ENCODE results near the gene PCDHGA4. TPM values are rescaled to one million over a fixed set of nuclear protein-coding genes. Genes with fewer than 3 reads are reported as not detected.

PCDHGA4 gene
- total and polyA plus RNA-seq, 2 of the 13 experiments (the other 11 are each of a cell fraction or from before 2014, with no cell fraction given), result 0.49 to 0.58 TPM

DNA sequence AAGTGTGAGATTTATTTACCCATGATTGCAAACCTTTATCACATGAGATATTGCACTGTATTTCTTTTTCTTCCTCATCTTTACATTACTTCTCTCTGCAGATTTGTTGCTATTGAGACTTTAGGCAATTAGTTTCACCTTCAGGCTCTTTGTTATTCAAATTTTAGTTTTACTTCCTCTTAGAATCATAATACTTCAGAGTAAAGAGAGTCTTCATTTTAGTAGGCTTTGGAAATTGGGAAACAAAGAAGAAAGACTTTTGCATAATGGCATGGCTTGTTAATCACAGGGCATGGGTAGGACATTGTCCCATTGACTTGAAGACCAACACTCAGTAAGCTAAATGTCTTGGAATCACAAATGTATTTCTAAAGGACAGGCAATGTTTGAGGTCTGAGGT, 7.9 kb downstream of the PCDHGA4 start:
- intact Hi-C loops (cut with micrococcal nuclease; ENCODE audit: unreplicated experiment) (no loop called here), in situ Hi-C loops (cut with HindIII; ENCODE audit: extremely low pct_ligation_motif_present, low pct_unique_long_range_greater_than_20kb) (no loop called here)
- Histone ChIP-seq H2AFZ (ENCODE audit: low read length) (no peak overlapping the region), H3K9ac (ENCODE audit: insufficient read depth, low read depth, low read length) (no peak overlapping the region), H3K36me3 (replicated peaks in 1 of 2; ENCODE audit: control insufficient read depth in 1 of 2, insufficient read depth in 2 of 2, low read length in 2 of 2) (no peaks in the 10 kb centered on the region), H3K79me2 (ENCODE audit: insufficient read depth, low read length) (no peaks in the 10 kb centered on the region), H3K4me1 (ENCODE audit: insufficient read depth, low read length) (no peaks in the 10 kb centered on the region), H3K4me3 (replicated peaks in 1 of 3; ENCODE audit: insufficient read depth in 1 of 3, low read depth in 2 of 3, low read length in 3 of 3) (no peak overlapping the region), H3K4me2 (ENCODE audit: low read depth, low read length) (no peak overlapping the region), H3K27ac (ENCODE audit: extremely low read length, insufficient read depth, low read length) (no peak overlapping the region), H4K20me1 (ENCODE audit: insufficient read depth, low read length) (no peaks in the 10 kb centered on the region), H3K27me3 (ENCODE audit: control insufficient read depth in 1 of 2, insufficient read depth in 2 of 2, low read length in 2 of 2) (no peaks in the 10 kb centered on the region), H3K9me3 (ENCODE audit: low read length) (peaks cover 54% of the 10 kb centered on the region)
- ChIA-PET CTCF (ENCODE audit: low intra/inter-chr PET ratio, low total read pairs) (no interaction called here), POLR2A (no interaction called here)
- TF ChIP-seq ZNF75D (CRISPR knock-in tag; IDR thresholded peaks at IDR 0.05; ENCODE audit: borderline replicate concordance) (no peak), PCBP1 (IDR thresholded peaks at IDR 0.05; ENCODE audit: borderline replicate concordance, low read depth, low read length) (no peak), GATA4 (IDR thresholded peaks at IDR 0.05; ENCODE audit: borderline replicate concordance, low read depth) (no peak), ZNF234 (CRISPR knock-in tag; conservative IDR thresholded peaks at IDR 0.05) (no peak), ATAD3A (CRISPR knock-in tag; IDR thresholded peaks at IDR 0.05) (no peak), HBP1 (CRISPR knock-in tag; IDR thresholded peaks at IDR 0.05; ENCODE audit: low read depth) (no peak), SALL2 (CRISPR knock-in tag; IDR thresholded peaks at IDR 0.05) (no peak), KLF15 (CRISPR knock-in tag; IDR thresholded peaks at IDR 0.05; ENCODE audit: borderline replicate concordance) (no peak), ISX (CRISPR knock-in tag; conservative IDR thresholded peaks at IDR 0.05) (no peak), ZNF331 (CRISPR knock-in tag; IDR thresholded peaks at IDR 0.05) (no peak), ZNF589 (CRISPR knock-in tag; conservative IDR thresholded peaks at IDR 0.05) (no peak), NAIF1 (CRISPR knock-in tag; IDR thresholded peaks at IDR 0.05; ENCODE audit: borderline replicate concordance) (no peak), RXRB (CRISPR knock-in tag; IDR thresholded peaks at IDR 0.05; ENCODE audit: borderline replicate concordance) (no peak), ZBTB43 (CRISPR knock-in tag; conservative IDR thresholded peaks at IDR 0.05) (no peak), ZNF263 (CRISPR knock-in tag; IDR thresholded peaks at IDR 0.05) (no peak)
- TF ChIP-seq, protein P1, sequence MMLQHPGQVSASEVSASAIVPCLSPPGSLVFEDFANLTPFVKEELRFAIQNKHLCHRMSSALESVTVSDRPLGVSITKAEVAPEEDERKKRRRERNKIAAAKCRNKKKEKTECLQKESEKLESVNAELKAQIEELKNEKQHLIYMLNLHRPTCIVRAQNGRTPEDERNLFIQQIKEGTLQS (CRISPR knock-in tag; IDR thresholded peaks at IDR 0.05), result no peak
- TF ChIP-seq, protein P2, sequence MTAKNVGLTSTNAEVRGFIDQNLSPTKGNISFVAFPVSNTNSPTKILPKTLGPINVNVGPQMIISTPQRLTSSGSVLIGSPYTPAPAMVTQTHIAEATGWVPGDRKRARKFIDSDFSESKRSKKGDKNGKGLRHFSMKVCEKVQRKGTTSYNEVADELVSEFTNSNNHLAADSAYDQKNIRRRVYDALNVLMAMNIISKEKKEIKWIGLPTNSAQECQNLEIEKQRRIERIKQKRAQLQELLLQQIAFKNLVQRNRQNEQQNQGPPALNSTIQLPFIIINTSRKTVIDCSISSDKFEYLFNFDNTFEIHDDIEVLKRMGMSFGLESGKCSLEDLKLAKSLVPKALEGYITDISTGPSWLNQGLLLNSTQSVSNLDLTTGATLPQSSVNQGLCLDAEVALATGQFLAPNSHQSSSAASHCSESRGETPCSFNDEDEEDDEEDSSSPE (CRISPR knock-in tag; IDR thresholded peaks at IDR 0.05), result no peak
- TF ChIP-seq, protein P3, sequence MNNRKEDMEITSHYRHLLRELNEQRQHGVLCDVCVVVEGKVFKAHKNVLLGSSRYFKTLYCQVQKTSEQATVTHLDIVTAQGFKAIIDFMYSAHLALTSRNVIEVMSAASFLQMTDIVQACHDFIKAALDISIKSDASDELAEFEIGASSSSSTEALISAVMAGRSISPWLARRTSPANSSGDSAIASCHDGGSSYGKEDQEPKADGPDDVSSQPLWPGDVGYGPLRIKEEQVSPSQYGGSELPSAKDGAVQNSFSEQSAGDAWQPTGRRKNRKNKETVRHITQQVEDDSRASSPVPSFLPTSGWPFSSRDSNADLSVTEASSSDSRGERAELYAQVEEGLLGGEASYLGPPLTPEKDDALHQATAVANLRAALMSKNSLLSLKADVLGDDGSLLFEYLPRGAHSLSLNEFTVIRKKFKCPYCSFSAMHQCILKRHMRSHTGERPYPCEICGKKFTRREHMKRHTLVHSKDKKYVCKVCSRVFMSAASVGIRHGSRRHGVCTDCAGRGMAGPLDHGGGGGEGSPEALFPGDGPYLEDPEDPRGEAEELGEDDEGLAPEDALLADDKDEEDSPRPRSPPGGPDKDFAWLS (CRISPR knock-in tag; IDR thresholded peaks at IDR 0.05; ENCODE audit: borderline replicate concordance), result no peak
- DNase-seq (ENCODE audit: low spot score) (no peak), ATAC-seq (no peak), FAIRE-seq (no peak)
- no TSS peak for BruUV-seq (replicated peaks)

Data from HepG2 (cell line).